A549 (cell line): ENCODE data around the gene GTF2H2C_2.
"Not testable (repeated sequence)": the region's sequence is repeated elsewhere in the genome, so short reads cannot be mapped to it uniquely, and the experiment has no call there.

ENCODE experiments used
- BHLHE40 ChIP-seq: IDR thresholded peaks from 2 replicates; pipeline ENCODE4 v1.6.1; 2012; ENCODE audit warnings: low read depth, low read length, inconsistent platforms
- CHD2 ChIP-seq: fragments of 150-350 bp; IDR thresholded peaks from 2 replicates; pipeline ENCODE4 v1.6.1; 2014; ENCODE audit warnings: low read length; ENCODE audit not compliant: partially characterized antibody
- MYC ChIP-seq: IDR thresholded peaks from 2 replicates; pipeline ENCODE4 v1.6.1; 2012; ENCODE audit warnings: mild to moderate bottlenecking, inconsistent platforms, low read length, improper control_type of control experiment, borderline replicate concordance
- POLR2A ChIP-seq: IDR thresholded peaks from 2 replicates; pipeline ENCODE4 v1.6.1; 2012; ENCODE audit warnings: mild to moderate bottlenecking, low read length
- TF ChIP-seq, protein P1 (sequence below): fragments of >200 bp; sonication (Bioruptor Twin); formaldehyde crosslinking; IDR thresholded peaks from 3 replicates; pipeline ENCODE4 v1.5.1; 2016

DNA sequence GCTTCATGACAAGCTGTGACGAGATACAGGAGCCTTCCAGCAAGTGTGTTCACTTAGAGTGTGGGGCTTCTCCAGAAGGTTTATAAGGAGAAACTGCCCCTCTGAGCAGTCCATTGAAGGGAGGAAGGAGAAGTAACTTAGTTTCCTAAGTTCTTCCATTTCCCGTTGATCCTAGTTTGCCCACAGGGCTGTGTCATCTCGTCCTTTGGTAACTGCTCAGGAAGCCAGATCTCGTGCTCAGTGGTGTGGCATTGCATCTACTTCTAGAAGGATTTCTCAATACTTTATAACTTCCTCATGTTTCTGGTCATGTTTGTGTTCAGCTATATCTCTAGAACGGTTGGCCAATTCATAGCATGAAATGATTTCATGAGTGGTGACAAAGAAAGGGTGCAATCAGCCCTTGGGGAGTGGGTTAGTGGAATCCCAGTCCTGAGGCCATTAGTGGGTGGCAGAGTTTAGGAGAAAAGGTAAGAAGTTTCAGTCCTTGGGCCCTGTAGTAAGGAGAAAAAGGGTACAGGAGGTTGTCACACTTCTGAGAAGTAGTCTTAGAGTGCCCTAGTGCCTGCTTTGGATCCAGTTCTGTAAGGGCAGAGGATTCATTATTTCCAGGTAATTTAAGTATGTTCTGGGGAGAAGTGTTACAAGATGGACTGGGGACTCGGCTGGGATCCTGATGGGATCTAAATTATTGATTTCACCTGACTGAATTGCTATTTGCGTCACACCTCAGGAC lies 36.2 kb downstream of the GTF2H2C_2 start:
- TF ChIP-seq, protein P1, sequence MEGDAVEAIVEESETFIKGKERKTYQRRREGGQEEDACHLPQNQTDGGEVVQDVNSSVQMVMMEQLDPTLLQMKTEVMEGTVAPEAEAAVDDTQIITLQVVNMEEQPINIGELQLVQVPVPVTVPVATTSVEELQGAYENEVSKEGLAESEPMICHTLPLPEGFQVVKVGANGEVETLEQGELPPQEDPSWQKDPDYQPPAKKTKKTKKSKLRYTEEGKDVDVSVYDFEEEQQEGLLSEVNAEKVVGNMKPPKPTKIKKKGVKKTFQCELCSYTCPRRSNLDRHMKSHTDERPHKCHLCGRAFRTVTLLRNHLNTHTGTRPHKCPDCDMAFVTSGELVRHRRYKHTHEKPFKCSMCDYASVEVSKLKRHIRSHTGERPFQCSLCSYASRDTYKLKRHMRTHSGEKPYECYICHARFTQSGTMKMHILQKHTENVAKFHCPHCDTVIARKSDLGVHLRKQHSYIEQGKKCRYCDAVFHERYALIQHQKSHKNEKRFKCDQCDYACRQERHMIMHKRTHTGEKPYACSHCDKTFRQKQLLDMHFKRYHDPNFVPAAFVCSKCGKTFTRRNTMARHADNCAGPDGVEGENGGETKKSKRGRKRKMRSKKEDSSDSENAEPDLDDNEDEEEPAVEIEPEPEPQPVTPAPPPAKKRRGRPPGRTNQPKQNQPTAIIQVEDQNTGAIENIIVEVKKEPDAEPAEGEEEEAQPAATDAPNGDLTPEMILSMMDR: not testable (repeated sequence)
- TF ChIP-seq CHD2, BHLHE40, MYC, POLR2A: not testable (repeated sequence)
